Esophagus muscularis mucosa (tissue), 4 donors: ENCODE results near the gene CAPG. TPM values are rescaled to one million over a fixed set of nuclear protein-coding genes. Genes with fewer than 3 reads are reported as not detected.

Experiments
- DNase-seq: peaks from one replicate; pipeline ENCODE4 v3.0.0-alpha.2; 2017; ENCODE audit errors: extremely low spot score
- H3K27ac ChIP-seq, 4 donors: fragments of 200-600 bp; sonication (generic); replicated peaks in 1 of 4; 1 replicate in 3 of 4; 2 replicates in 1 of 4; pipeline ENCODE4 v1.5.1; 2016 to 2019; ENCODE audit warnings: mild to moderate bottlenecking in 1 of 4
- H3K27me3 ChIP-seq, 4 donors: fragments of 200-600 bp; sonication (generic); one replicate each; pipeline versions ENCODE4 v1.5.1 to v1.6.0; 2016 to 2019
- H3K36me3 ChIP-seq, 4 donors: fragments of 200-600 bp; sonication (generic); one replicate each; pipeline ENCODE4 v1.5.1; 2016 to 2019
- H3K4me1 ChIP-seq, 4 donors: fragments of 200-600 bp; sonication (generic); one replicate each; pipeline ENCODE4 v1.5.1; 2016 to 2019
- H3K4me3 ChIP-seq, 4 donors: fragments of 200-600 bp; sonication (generic); 1 replicate in 2 of 4; 2 replicates in 2 of 4; pipeline ENCODE4 v1.5.1; 2016 to 2019; ENCODE audit warnings: mild to moderate bottlenecking in 4 of 4, moderate library complexity in 1 of 4
- H3K9me3 ChIP-seq, 4 donors: fragments of 200-600 bp; sonication (generic); 1 replicate in 3 of 4; 2 replicates in 1 of 4; pipeline ENCODE4 v1.5.1; 2016 to 2019
- EP300 ChIP-seq: sonication (generic); formaldehyde crosslinking; IDR thresholded peaks from one replicate; pipeline ENCODE4 v1.6.1; 2017; ENCODE audit warnings: antibody characterized with exemption
- POLR2A ChIP-seq: fragments of 450-650 bp; IDR thresholded peaks from one replicate; pipeline ENCODE4 v1.6.1; 2017; ENCODE audit warnings: antibody characterized with exemption, moderate library complexity, mild to moderate bottlenecking, low read depth
- POLR2AphosphoS5 ChIP-seq, 2 donors: sonication (generic); formaldehyde crosslinking; IDR thresholded peaks; one replicate each; pipeline ENCODE4 v1.6.1; 2017; ENCODE audit warnings: antibody characterized with exemption in 2 of 2
- WGBS: methylation state at CpG from one replicate; pipeline ENCODE4 v1.1.5; 2018; 5-methylcytosine and 5-hydroxymethylcytosine counted together
- intact Hi-C: fragments of 100-400 bp; cut with DNase I; formaldehyde crosslinking; loops from one replicate; pipeline ENCODE4 v1.15.1; 2023
- total RNA-seq, 4 donors: library from RNA; depleted of rRNA; stranded (reverse); fragments of >200 nt; gene quantifications; one replicate each; pipeline versions ENCODE4 v1.1.0 to v1.2.1, GENCODE V29; 2016
- TF ChIP-seq, protein P1 (sequence below), 3 experiments: fragments of 200-600 bp in 2 of 3; fragments of 450-650 bp in 1 of 3; sonication (generic) in 2 of 3; IDR thresholded peaks; one replicate each; pipeline ENCODE4 v1.5.1; 2017 to 2019; ENCODE audit warnings: antibody characterized with exemption in 3 of 3, mild to moderate bottlenecking in 2 of 3, moderate library complexity in 1 of 3

CAPG gene
- total RNA-seq, 4 donors from 2014 or later: 22.8 to 73.6 (median 30.8) TPM

DNA sequence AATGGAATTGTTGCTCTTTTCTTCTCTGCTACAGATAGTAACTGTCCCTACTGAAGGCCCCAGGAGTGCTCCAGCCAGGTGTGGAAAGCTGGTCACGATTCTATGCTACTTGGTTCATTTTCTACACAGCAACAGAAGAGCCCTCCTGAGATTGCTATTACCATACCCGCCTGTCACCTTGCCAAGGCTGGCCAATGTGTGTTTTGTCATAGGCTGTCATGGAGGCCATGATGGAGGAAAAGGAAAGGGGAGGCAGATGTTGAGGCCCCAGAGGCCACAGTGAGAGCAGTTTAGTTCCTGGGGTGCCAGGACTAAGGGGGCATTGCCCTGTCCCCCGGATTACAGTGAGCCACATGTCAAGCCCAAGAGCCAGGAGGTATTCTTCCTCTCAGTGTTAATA, 54.6 kb downstream of the CAPG start:
- intact Hi-C loops: no loop called here
- H3K4me1 ChIP-seq: peaks cover 24 to 64% (median 53%) of the 10 kb centered on the region in 4 donors
- WGBS: 70% methylated on average over 3 of the region's 3 CpGs
- peak overlapping the region in 2 of 4 donors; percentile 84 to 90 for H3K27ac ChIP-seq
- DNase-seq: no peak
- no peak for TF ChIP-seq POLR2A
- no peak for TF ChIP-seq EP300
- TF ChIP-seq POLR2AphosphoS5 (IDR thresholded peaks at IDR 0.05): no peak
- TF ChIP-seq, protein P1, sequence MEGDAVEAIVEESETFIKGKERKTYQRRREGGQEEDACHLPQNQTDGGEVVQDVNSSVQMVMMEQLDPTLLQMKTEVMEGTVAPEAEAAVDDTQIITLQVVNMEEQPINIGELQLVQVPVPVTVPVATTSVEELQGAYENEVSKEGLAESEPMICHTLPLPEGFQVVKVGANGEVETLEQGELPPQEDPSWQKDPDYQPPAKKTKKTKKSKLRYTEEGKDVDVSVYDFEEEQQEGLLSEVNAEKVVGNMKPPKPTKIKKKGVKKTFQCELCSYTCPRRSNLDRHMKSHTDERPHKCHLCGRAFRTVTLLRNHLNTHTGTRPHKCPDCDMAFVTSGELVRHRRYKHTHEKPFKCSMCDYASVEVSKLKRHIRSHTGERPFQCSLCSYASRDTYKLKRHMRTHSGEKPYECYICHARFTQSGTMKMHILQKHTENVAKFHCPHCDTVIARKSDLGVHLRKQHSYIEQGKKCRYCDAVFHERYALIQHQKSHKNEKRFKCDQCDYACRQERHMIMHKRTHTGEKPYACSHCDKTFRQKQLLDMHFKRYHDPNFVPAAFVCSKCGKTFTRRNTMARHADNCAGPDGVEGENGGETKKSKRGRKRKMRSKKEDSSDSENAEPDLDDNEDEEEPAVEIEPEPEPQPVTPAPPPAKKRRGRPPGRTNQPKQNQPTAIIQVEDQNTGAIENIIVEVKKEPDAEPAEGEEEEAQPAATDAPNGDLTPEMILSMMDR (IDR thresholded peaks at IDR 0.05): no peak
- no peaks in the 10 kb centered on the region for H3K27me3 ChIP-seq
- no peaks in the 10 kb centered on the region for H3K9me3 ChIP-seq
- peak overlapping the region; percentile 69 to 93 (median 78) for H3K4me3 ChIP-seq
- peaks cover 6 to 65% (median 48%) of the 10 kb centered on the region in 4 donors for H3K36me3 ChIP-seq

DNA sequence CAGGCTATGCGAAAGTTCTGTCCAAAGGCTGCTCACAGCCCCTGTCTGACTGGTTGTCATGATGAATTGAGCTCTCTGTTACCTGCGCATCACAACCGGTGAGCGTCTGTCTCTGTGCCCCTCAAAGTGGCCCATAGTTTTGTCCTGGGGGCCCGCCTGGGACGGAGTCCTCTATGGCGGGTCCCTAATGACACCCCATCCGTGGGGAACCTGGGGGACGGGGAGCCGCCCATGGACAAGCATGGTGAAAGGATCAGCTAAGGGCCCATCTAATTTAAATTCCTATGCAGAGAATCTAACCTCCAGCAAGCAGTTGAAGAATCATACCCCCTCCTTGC, 55.1 kb downstream of the CAPG start:
- H3K4me1 ChIP-seq: peaks cover 24 to 64% (median 53%) of the 10 kb centered on the region in 4 donors

GRCh38 chr2:85354286-85355072, 55.7 kb downstream of the CAPG start, which contains the start of the genes ELMOD3 and RETSAT:
Gene ELMOD3 (plus strand): TSS chr2:85354769. CDS start chr2:85357199, 2,430 bp downstream.
Gene RETSAT (minus strand): TSS chr2:85354528. CDS start chr2:85354507, 21 bp downstream.
- Histone ChIP-seq H3K27me3 (no peaks in the 10 kb centered on the region), H3K4me3 (peak within 1 kb of the TSS; percentile 69 to 93 (median 78)), H3K4me1 (peaks cover 24 to 64% (median 53%) of the 10 kb centered on the region in 4 donors), H3K27ac (peak within 1 kb of the TSS; percentile 82 to 90 (median 86)), H3K36me3 (peaks cover 16 to 66% (median 48%) of the 10 kb centered on the region in 4 donors), H3K9me3 (no peaks in the 10 kb centered on the region)
- intact Hi-C loops: no loop called here
- peak; percentile 94 to 97 for TF ChIP-seq POLR2AphosphoS5 (IDR thresholded peaks at IDR 0.05)
- TF ChIP-seq, protein P1 (IDR thresholded peaks at IDR 0.05): peak in 1 of 3 experiments; percentile 29
- TF ChIP-seq POLR2A: peak; percentile 92
- no peak for TF ChIP-seq EP300
- WGBS: 1% methylated on average over 30 of the region's 42 CpGs
- peak; percentile 99 for DNase-seq

More for the DNA sequence above, 55.1 kb downstream of the CAPG start:
- no peak for DNase-seq
- WGBS: 0% methylated on average over 2 of the region's 10 CpGs
- TF ChIP-seq EP300: no peak
- TF ChIP-seq POLR2A: no peak
- TF ChIP-seq, protein P1 (IDR thresholded peaks at IDR 0.05): no peak
- TF ChIP-seq POLR2AphosphoS5 (IDR thresholded peaks at IDR 0.05): no peak
- Histone ChIP-seq H3K27me3 (no peaks in the 10 kb centered on the region), H3K27ac (peak overlapping the region; percentile 82 to 90 (median 86)), H3K36me3 (peaks cover 10 to 66% (median 48%) of the 10 kb centered on the region in 4 donors), H3K9me3 (no peaks in the 10 kb centered on the region), H3K4me3 (peak overlapping the region; percentile 69 to 93 (median 78))
- intact Hi-C loops: no loop called here

DNA sequence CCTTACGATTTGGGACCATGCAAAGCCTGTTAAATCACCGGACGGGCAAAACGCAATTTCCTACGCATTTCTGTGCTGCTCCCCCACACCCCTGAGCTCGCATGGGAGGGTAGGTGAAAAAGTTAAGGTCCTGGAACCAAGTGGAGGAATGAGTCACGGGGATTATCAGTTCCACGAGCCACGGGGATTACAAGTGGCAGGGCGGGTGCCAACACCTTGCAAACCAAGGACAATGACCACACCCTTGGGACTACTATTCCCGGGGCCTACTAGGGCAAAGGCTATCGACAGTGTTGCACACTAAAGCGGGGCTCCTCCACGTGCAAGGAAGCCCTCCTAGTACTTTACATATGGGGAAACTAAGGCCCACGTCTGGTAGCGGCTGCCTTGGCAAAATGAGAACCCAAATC, 56.3 kb downstream of the CAPG start:
- peaks cover 24 to 62% (median 53%) of the 10 kb centered on the region in 4 donors for H3K4me1 ChIP-seq
- no peak for DNase-seq
- peak overlapping the region; percentile 69 to 93 (median 78) for H3K4me3 ChIP-seq
- WGBS: 7% methylated on average over 16 of the region's 16 CpGs
- no peak for TF ChIP-seq POLR2A
- TF ChIP-seq POLR2AphosphoS5 (IDR thresholded peaks at IDR 0.05): no peak
- TF ChIP-seq, protein P1 (IDR thresholded peaks at IDR 0.05): no peak
- TF ChIP-seq EP300: no peak
- H3K9me3 ChIP-seq: no peaks in the 10 kb centered on the region
- no peaks in the 10 kb centered on the region for H3K27me3 ChIP-seq
- intact Hi-C loops: no loop called here
- peak overlapping the region; percentile 82 to 90 (median 86) for H3K27ac ChIP-seq
- peaks cover 17 to 68% (median 52%) of the 10 kb centered on the region in 4 donors for H3K36me3 ChIP-seq
